SU-DHL-6 (cell line): Measurements from ENCODE around the gene FERMT2.

Source experiments
- H2AFZ ChIP-seq: fragments of 200-600 bp; sonication (generic); 2 replicates; pipeline ENCODE4 v1.6.1; 2014; ENCODE audit warnings: low read depth, mild to moderate bottlenecking, moderate library complexity, mixed read lengths, antibody characterized with exemption, low read length; ENCODE audit not compliant: severe bottlenecking
- H3F3A ChIP-seq: fragments of 200-600 bp; shearing (Covaris generic); 2 replicates; pipeline ENCODE4 v1.6.0; 2016; ENCODE audit warnings: antibody characterized with exemption, mild to moderate bottlenecking; ENCODE audit not compliant: insufficient read depth
- H3K27ac ChIP-seq: fragments of 200-600 bp; sonication (generic); 2 replicates; pipeline ENCODE4 v1.5.1; 2016; ENCODE audit warnings: low read depth, mild to moderate bottlenecking, low read length, moderate library complexity, mixed read lengths
- H3K27me3 ChIP-seq: fragments of 200-600 bp; sonication (generic), shearing (Covaris generic); 2 replicates; pipeline ENCODE4 v1.6.0; 2014; ENCODE audit warnings: mild to moderate bottlenecking, low read length
- H3K36me3 ChIP-seq: fragments of 200-600 bp; sonication (generic); 2 replicates; pipeline ENCODE4 v1.6.1; 2014; ENCODE audit warnings: mild to moderate bottlenecking, low read length, mixed read lengths
- H3K4me2 ChIP-seq: fragments of 300-600, 200-600 bp; shearing (Covaris generic), sonication (generic); 2 replicates; pipeline ENCODE4 v1.6.0; 2014; ENCODE audit warnings: low read length, low read depth, mild to moderate bottlenecking; ENCODE audit not compliant: poor library complexity, severe bottlenecking
- H3K4me3 ChIP-seq: fragments of 200-600 bp; sonication (generic); 2 replicates; pipeline ENCODE4 v1.5.1; 2014; ENCODE audit warnings: antibody characterized with exemption, low read length, mild to moderate bottlenecking, mixed read lengths; ENCODE audit not compliant: insufficient read depth, poor library complexity, severe bottlenecking
- H3K79me2 ChIP-seq: fragments of 200-600 bp; sonication (generic); 2 replicates; pipeline ENCODE4 v1.6.1; 2014; ENCODE audit warnings: mild to moderate bottlenecking, low read length, moderate library complexity; ENCODE audit not compliant: insufficient read depth
- H3K9ac ChIP-seq: fragments of 200-600 bp; sonication (generic); 2 replicates; pipeline ENCODE4 v1.7.0; 2014; ENCODE audit warnings: mild to moderate bottlenecking, low read length
- H3K9me2 ChIP-seq: fragments of 200-600 bp; sonication (generic); replicated peaks from 2 replicates; pipeline ENCODE4 v1.6.1; 2014; ENCODE audit warnings: low read length; ENCODE audit not compliant: insufficient read depth
- H3K9me3 ChIP-seq: fragments of 200-600 bp; sonication (generic); 2 replicates; pipeline ENCODE4 v1.6.1; 2014; ENCODE audit warnings: low read length, mixed read lengths; ENCODE audit not compliant: insufficient read depth
- H4K20me1 ChIP-seq: fragments of 200-600 bp; sonication (generic); 2 replicates; pipeline ENCODE4 v1.6.1; 2014; ENCODE audit warnings: low read depth, mild to moderate bottlenecking, antibody characterized with exemption, low read length, moderate library complexity, mixed read lengths
- EZH2phosphoT487 ChIP-seq: fragments of 200-600 bp; sonication (generic), shearing (Covaris generic); conservative IDR thresholded peaks from 2 replicates; pipeline ENCODE4 v1.6.1; 2018; ENCODE audit warnings: mild to moderate bottlenecking, antibody characterized with exemption, low read length, moderate library complexity, mixed read lengths
- TF ChIP-seq, protein P1 (sequence below): fragments of 200-600 bp; sonication (generic); IDR thresholded peaks from one replicate; pipeline ENCODE4 v1.5.1; 2017; ENCODE audit warnings: antibody characterized with exemption, mild to moderate bottlenecking, low read length, moderate library complexity; ENCODE audit not compliant: insufficient read depth, poor library complexity, severe bottlenecking

The FERMT2 gene

DNA sequence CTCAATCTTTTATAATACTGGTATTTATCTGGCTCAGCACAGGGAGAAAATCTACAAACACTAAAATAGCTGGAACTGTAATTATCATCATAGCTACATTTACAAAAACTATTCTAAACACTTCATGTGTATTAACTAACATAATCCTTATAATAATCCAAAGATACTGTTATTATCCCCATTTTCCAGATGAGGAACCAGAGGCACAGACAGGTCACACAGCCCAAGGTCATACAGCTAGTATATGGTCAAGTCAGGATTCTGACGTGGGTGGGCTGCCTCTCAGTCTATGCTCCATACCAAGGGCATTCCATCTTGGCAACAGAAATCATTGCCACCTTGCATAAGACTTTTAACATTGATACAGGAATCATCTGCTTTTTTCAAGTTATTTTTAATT lies 11.4 kb downstream of the FERMT2 start:
- H3K9me2 ChIP-seq = no peaks in the 10 kb centered on the region
- no peaks in the 10 kb centered on the region for H3F3A ChIP-seq
- H3K27ac ChIP-seq = no peak overlapping the region
- no peak for TF ChIP-seq EZH2phosphoT487
- TF ChIP-seq, protein P1, sequence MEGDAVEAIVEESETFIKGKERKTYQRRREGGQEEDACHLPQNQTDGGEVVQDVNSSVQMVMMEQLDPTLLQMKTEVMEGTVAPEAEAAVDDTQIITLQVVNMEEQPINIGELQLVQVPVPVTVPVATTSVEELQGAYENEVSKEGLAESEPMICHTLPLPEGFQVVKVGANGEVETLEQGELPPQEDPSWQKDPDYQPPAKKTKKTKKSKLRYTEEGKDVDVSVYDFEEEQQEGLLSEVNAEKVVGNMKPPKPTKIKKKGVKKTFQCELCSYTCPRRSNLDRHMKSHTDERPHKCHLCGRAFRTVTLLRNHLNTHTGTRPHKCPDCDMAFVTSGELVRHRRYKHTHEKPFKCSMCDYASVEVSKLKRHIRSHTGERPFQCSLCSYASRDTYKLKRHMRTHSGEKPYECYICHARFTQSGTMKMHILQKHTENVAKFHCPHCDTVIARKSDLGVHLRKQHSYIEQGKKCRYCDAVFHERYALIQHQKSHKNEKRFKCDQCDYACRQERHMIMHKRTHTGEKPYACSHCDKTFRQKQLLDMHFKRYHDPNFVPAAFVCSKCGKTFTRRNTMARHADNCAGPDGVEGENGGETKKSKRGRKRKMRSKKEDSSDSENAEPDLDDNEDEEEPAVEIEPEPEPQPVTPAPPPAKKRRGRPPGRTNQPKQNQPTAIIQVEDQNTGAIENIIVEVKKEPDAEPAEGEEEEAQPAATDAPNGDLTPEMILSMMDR = no peak
- H2AFZ ChIP-seq = no peak overlapping the region
- no peaks in the 10 kb centered on the region for H4K20me1 ChIP-seq
- H3K36me3 ChIP-seq = no peaks in the 10 kb centered on the region
- no peak overlapping the region for H3K9ac ChIP-seq
- H3K4me2 ChIP-seq = no peak overlapping the region
- H3K79me2 ChIP-seq = no peaks in the 10 kb centered on the region
- no peak overlapping the region for H3K4me3 ChIP-seq
- H3K9me3 ChIP-seq = no peaks in the 10 kb centered on the region
- H3K27me3 ChIP-seq = no peaks in the 10 kb centered on the region

DNA sequence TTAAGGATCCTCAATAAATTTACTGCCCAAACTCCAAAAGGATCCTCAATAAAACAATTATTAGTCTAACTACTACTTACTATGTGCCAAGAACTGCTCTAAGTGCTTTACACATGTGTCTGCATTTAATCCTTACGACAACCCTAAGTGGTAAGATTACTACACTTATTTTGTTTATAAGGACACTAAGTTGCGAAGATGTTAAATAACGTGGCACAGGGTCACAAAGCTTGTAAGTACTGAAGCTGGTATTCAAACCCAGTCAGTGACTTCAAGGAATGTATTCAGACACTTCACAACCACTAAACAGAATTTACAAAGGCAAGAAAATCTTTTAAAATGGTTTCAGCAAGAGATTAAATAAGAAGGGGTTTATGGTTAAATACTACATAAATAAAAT lies 13.0 kb downstream of the FERMT2 start:
- no peak overlapping the region for H3K4me2 ChIP-seq
- no peak for TF ChIP-seq EZH2phosphoT487
- TF ChIP-seq, protein P1 = no peak
- no peak overlapping the region for H2AFZ ChIP-seq
- H3K36me3 ChIP-seq = no peaks in the 10 kb centered on the region
- H3K9me3 ChIP-seq = no peaks in the 10 kb centered on the region
- no peaks in the 10 kb centered on the region for H3K79me2 ChIP-seq
- no peak overlapping the region for H3K27ac ChIP-seq
- no peaks in the 10 kb centered on the region for H3F3A ChIP-seq
- H4K20me1 ChIP-seq = no peaks in the 10 kb centered on the region
- no peaks in the 10 kb centered on the region for H3K9me2 ChIP-seq
- no peak overlapping the region for H3K9ac ChIP-seq
- no peaks in the 10 kb centered on the region for H3K27me3 ChIP-seq
- H3K4me3 ChIP-seq = no peak overlapping the region

DNA sequence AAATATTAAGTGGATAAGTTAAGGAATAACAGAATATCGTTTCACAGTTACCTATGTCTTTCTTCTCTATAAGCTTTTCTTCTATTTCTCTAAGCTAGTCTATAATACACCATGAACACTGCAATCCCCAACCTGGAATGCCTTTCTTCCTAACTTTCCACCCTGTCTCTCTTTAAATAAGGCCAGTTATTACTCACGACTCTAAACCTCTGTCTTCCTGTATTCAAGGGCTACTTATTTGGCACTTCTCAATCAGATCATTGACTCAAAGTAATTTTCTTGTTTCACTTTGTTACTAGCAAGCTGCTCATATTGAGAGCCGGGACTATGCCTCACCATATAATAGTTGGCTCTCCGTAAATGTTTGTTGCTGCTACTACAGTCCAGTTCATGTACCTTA lies 13.5 kb downstream of the FERMT2 start:
- Histone ChIP-seq H3K27ac (no peak overlapping the region), H2AFZ (no peak overlapping the region), H3K79me2 (no peaks in the 10 kb centered on the region), H3K4me2 (no peak overlapping the region), H3K27me3 (no peaks in the 10 kb centered on the region), H3K9me2 (no peaks in the 10 kb centered on the region), H4K20me1 (no peaks in the 10 kb centered on the region), H3K9ac (no peak overlapping the region), H3K4me3 (no peak overlapping the region), H3K9me3 (no peaks in the 10 kb centered on the region), H3K36me3 (no peaks in the 10 kb centered on the region), H3F3A (no peaks in the 10 kb centered on the region)
- TF ChIP-seq, protein P1 = no peak
- TF ChIP-seq EZH2phosphoT487 = no peak

DNA sequence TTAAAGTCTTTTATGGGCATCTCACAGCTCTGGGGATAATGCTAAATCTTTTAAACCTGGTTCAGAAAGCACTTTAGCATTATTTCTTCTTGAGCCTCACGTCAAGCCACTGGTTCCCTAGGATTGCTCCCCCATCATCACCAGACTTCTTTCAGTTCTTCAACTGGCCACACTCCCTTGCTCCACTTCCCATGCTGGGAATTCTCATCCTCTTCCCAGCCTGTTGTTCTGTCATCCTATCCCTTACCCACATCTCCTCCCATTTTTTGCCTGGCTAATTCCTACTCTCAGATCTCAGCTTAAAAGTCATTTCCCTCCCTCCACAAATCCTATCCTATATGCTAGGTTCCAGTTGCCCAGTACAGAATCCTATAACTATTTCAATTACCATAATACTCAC lies 14.4 kb downstream of the FERMT2 start:
- H3K9me2 ChIP-seq = no peaks in the 10 kb centered on the region
- H3K4me3 ChIP-seq = no peak overlapping the region
- no peaks in the 10 kb centered on the region for H4K20me1 ChIP-seq
- H3K9ac ChIP-seq = no peak overlapping the region
- H3K27ac ChIP-seq = no peak overlapping the region
- H3K9me3 ChIP-seq = no peaks in the 10 kb centered on the region
- no peaks in the 10 kb centered on the region for H3K79me2 ChIP-seq
- H3K27me3 ChIP-seq = no peaks in the 10 kb centered on the region
- TF ChIP-seq, protein P1 = no peak
- no peak for TF ChIP-seq EZH2phosphoT487
- no peak overlapping the region for H3K4me2 ChIP-seq
- H2AFZ ChIP-seq = no peak overlapping the region
- H3K36me3 ChIP-seq = no peaks in the 10 kb centered on the region
- no peaks in the 10 kb centered on the region for H3F3A ChIP-seq
